Right atrium auricular region (tissue), 2 donors: ENCODE results near the gene SEPTIN10. TPM values are rescaled to one million over a fixed set of nuclear protein-coding genes. Genes with fewer than 3 reads are reported as not detected.
A peak's percentile ranks its signal among the peaks of the same experiment; 100 is the strongest.

Source experiments
- DNase-seq: peaks from one replicate; pipeline ENCODE4 v3.0.0-alpha.2; 2019; ENCODE audit warnings: low spot score
- H3K27ac ChIP-seq, 2 donors: fragments of 200-600 bp; sonication (generic); 1 replicate in 1 of 2; 2 replicates in 1 of 2; pipeline ENCODE4 v1.5.1; 2016 to 2019
- H3K27me3 ChIP-seq, 2 donors: fragments of 200-600 bp; sonication (generic); one replicate each; pipeline versions ENCODE4 v1.5.1 to v1.6.0; 2017 to 2019
- H3K36me3 ChIP-seq: fragments of 200-600 bp; sonication (generic); one replicate; pipeline ENCODE4 v1.5.1; 2016
- H3K4me1 ChIP-seq, 2 donors: fragments of 200-600 bp; sonication (generic); one replicate each; pipeline versions ENCODE4 v1.5.1 to v1.6.0; 2017 to 2019
- H3K4me3 ChIP-seq, 2 donors: fragments of 200-600 bp; sonication (generic); 1 replicate in 1 of 2; 2 replicates in 1 of 2; pipeline ENCODE4 v1.5.1; 2017 to 2019; ENCODE audit warnings: mild to moderate bottlenecking in 1 of 2, moderate library complexity in 1 of 2
- H3K9me3 ChIP-seq, 2 donors: fragments of 200-600 bp; sonication (generic); one replicate each; pipeline ENCODE4 v1.5.1; 2019
- CTCF ChIP-seq, 2 donors: fragments of 200-600 bp; sonication (generic); IDR thresholded peaks; one replicate each; pipeline ENCODE4 v1.5.1; 2019; ENCODE audit warnings: antibody characterized with exemption in 2 of 2
- total RNA-seq, 2 donors: library from RNA; depleted of rRNA; stranded (reverse); fragments of >200 nt; gene quantifications; one replicate each; pipeline ENCODE4 v1.1.0, GENCODE V29; 2016

SEPTIN10 gene
- total RNA-seq, 2 donors from 2014 or later: 47.0 to 61.7 TPM

DNA sequence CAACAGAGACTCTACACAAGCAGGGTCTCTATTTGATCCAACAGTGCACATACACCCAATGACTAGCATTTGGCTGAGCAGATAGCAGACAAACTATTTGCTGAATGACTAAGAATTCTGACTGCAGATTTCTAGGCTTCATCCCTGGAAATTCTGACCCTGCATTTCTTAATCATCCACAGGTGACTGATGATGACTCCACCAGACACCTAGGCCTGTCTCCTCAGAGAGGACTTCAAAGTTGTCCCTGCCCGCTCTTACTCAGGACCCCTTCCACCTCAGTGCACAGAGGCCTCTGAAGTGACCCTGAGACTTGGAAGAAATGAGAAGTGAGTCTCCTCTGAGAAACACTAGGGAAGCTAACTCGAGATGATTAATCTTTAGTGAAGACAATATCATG is 51.3 kb downstream of the SEPTIN10 start:
- no peak for TF ChIP-seq CTCF (IDR thresholded peaks at IDR 0.05)
- H3K27me3 ChIP-seq: no peaks in the 10 kb centered on the region
- H3K9me3 ChIP-seq: no peaks in the 10 kb centered on the region
- H3K36me3 ChIP-seq: peaks cover 22% of the 10 kb centered on the region
- H3K27ac ChIP-seq: no peak overlapping the region
- no peak for DNase-seq
- H3K4me3 ChIP-seq: no peak overlapping the region
- H3K4me1 ChIP-seq: no peaks in the 10 kb centered on the region

DNA sequence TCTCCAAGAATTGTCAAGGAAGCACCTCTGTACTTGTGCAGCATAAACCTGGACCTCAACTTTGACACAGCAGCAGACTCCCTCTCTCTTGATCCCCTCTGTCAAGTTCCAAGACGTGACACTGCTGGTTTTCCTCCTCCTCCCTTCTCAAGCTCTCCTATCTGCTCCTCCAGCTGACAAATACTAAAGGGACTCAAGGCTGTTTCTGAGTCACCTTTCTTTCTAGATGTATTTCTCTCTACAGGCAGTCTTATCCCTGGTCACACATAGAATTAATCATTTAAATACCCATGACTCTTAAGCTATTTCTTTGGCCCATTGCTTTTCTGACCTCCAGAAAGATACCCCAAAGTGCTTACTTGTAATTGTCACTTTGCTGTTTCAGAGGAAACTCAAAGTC is 53.5 kb downstream of the SEPTIN10 start:
- Histone ChIP-seq H3K4me3 (no peak overlapping the region), H3K27me3 (no peaks in the 10 kb centered on the region), H3K27ac (no peak overlapping the region), H3K9me3 (no peaks in the 10 kb centered on the region), H3K4me1 (no peaks in the 10 kb centered on the region), H3K36me3 (peaks cover 14% of the 10 kb centered on the region)
- DNase-seq: no peak
- TF ChIP-seq CTCF (IDR thresholded peaks at IDR 0.05): no peak

GRCh38 chr2:109558076-109558882 is 55.5 kb downstream of the SEPTIN10 start:
- Histone ChIP-seq H3K36me3 (peaks cover 4% of the 10 kb centered on the region), H3K27me3 (no peaks in the 10 kb centered on the region), H3K27ac (peak overlapping the region in 1 of 2 donors; percentile 19), H3K4me1 (no peaks in the 10 kb centered on the region), H3K4me3 (no peak overlapping the region), H3K9me3 (no peaks in the 10 kb centered on the region)
- TF ChIP-seq CTCF (IDR thresholded peaks at IDR 0.05): no peak
- DNase-seq: no peak

DNA sequence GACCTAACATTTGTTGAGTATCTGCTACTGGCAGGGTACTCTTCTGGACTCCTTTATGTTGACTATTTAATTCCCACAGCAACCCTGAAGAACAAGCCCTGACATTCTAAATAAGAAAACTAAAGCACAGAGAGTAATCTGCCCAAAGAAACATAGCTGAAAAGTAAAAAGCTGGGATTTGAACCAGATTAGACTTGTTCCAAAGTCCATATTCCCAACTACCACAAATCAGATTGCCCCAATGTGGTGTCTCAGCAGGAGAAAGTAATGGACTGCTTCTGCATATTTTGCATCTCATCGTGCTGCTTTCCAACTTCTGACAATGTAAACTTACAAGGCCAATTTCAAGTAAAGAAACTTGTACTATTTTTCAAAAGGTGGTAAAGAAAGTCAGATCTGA is 56.5 kb downstream of the SEPTIN10 start:
- DNase-seq: no peak
- TF ChIP-seq CTCF (IDR thresholded peaks at IDR 0.05): no peak
- no peaks in the 10 kb centered on the region for H3K27me3 ChIP-seq
- H3K27ac ChIP-seq: no peak overlapping the region
- H3K36me3 ChIP-seq: peaks cover 8% of the 10 kb centered on the region
- no peak overlapping the region for H3K4me3 ChIP-seq
- H3K4me1 ChIP-seq: no peaks in the 10 kb centered on the region
- no peaks in the 10 kb centered on the region for H3K9me3 ChIP-seq

DNA sequence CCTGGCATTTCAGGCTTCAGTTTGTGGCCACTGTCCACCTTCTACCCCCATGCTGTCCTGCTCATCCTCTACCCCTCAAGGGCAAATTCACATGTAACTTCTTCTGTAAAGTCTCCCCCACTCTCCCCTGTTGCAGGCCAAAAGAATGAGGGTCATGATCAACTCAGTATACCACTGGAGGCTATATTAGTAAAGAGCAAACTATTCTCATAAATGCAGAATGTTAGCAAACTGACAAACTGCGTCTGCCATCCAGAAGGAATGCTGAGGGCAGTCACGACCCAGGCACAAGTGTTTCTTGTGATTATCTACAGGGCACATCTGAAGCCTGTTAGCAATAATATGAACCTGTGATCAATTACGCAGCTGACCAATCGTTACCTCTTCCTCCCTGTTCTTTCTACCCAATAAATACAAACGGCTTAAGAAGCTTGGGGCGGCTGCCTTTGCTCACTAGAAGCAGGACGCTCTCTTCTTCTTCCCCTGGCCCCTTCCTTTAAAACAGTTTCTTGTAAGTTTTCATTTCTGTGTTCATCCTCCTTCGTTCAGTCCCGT is 58.3 kb downstream of the SEPTIN10 start:
- Histone ChIP-seq H3K36me3 (peaks cover 9% of the 10 kb centered on the region), H3K4me3 (no peak overlapping the region), H3K27ac (no peak overlapping the region), H3K4me1 (no peaks in the 10 kb centered on the region), H3K9me3 (no peaks in the 10 kb centered on the region), H3K27me3 (no peaks in the 10 kb centered on the region)
- no peak for TF ChIP-seq CTCF (IDR thresholded peaks at IDR 0.05)
- DNase-seq: no peak
